ENCODE measurements around the gene DSCAML1. TPM values are rescaled to one million over a fixed set of nuclear protein-coding genes. Genes with fewer than 3 reads are reported as not detected.

DSCAML1 gene
- total and polyA plus RNA-seq, 10 of the 15 experiments (the other 5 are each of a cell fraction or from before 2014, with no cell fraction given), result 0.03 to 0.18 (median 0.06) TPM; not detected in 1

GRCh38 chr11:117720061-117720511 is 76.9 kb downstream of the DSCAML1 start:
- in situ Hi-C loops (cut with MboI) (no loop called here), intact Hi-C loops (cut with micrococcal nuclease; ENCODE audit: unreplicated experiment) (no loop called here)
- H3K79me2 ChIP-seq (ENCODE audit: control insufficient read depth, insufficient read depth, low read length), result no peaks in the 10 kb centered on the region
- FAIRE-seq (no peak), ATAC-seq (no peak), DNase-seq (ENCODE audit: low read depth, low spot score) (no peak)
- ChIA-PET POLR2A (no interaction called here), RAD21 (ENCODE audit: unreplicated experiment) (no interaction called here), CTCF (no interaction called here), SMC1A (ENCODE audit: uncharacterized antibody, unreplicated experiment) (interaction anchor here (1.4 kb wide), 1 partner anchor 26 kb away, joined by 3 read pairs; no protein-coding TSS in a partner anchor)
- no peak overlapping the region for H3K4me3 ChIP-seq
- no peak overlapping the region for H2AFZ ChIP-seq (ENCODE audit: control insufficient read depth, low read depth, low read length)
- no peak overlapping the region for H3K9ac ChIP-seq (ENCODE audit: control insufficient read depth, insufficient read depth, low read length)
- H4K20me1 ChIP-seq (ENCODE audit: control insufficient read depth, insufficient read depth), result no peaks in the 10 kb centered on the region
- TF ChIP-seq SMAD5 (IDR thresholded peaks at IDR 0.05; ENCODE audit: low read depth) (no peak), WRNIP1 (IDR thresholded peaks at IDR 0.05; ENCODE audit: borderline replicate concordance, low read depth, low read length) (no peak), SMC3 (IDR thresholded peaks at IDR 0.05; ENCODE audit: borderline replicate concordance, low read length) (no peak), NKRF (conservative IDR thresholded peaks at IDR 0.05) (no peak), SMAD1 (IDR thresholded peaks at IDR 0.05; ENCODE audit: low read depth, partially characterized antibody) (no peak), SREBF1 (IDR thresholded peaks at IDR 0.05; ENCODE audit: low read length) (no peak)
- no TSS peak for BruUV-seq (replicated peaks)
- WGBS (ENCODE audit: insufficient coverage, insufficient replicate concordance, low lambda C conversion rate, missing lambda C conversion rate), result 18% methylated on average over 11 of the region's 11 CpGs
- H3K4me2 ChIP-seq (ENCODE audit: control insufficient read depth, insufficient read depth), result no peak overlapping the region
- no peaks in the 10 kb centered on the region for H3K4me1 ChIP-seq (ENCODE audit: control insufficient read depth, insufficient read depth, low read length)
- peaks cover 1 to 3% of the 10 kb centered on the region in 2 experiments; a peak in 2 of 4 replicates for H3K27me3 ChIP-seq (replicated peaks in 1 of 2; ENCODE audit: control insufficient read depth in 2 of 2, insufficient read depth in 2 of 2, low read length in 1 of 2)
- no peaks in the 10 kb centered on the region for H3K9me3 ChIP-seq (replicated peaks; ENCODE audit: control insufficient read depth, insufficient read depth, low read length)
- H3K36me3 ChIP-seq (ENCODE audit: control insufficient read depth in 2 of 2, insufficient read depth in 2 of 2, low read length in 1 of 2), result no peaks in the 10 kb centered on the region
- H3K27ac ChIP-seq (ENCODE audit: control insufficient read depth, insufficient read depth), result no peak overlapping the region

- FAIRE-seq (no peak), ATAC-seq (no peak), DNase-seq (ENCODE audit: low read depth, low spot score) (no peak)
- RAD21 ChIA-PET (ENCODE audit: unreplicated experiment), result no interaction called here
- no peaks in the 10 kb centered on the region for H3K4me1 ChIP-seq (ENCODE audit: control insufficient read depth, insufficient read depth, low read length)
- no peak overlapping the region for H3K27ac ChIP-seq (ENCODE audit: control insufficient read depth, insufficient read depth)
- H3K9ac ChIP-seq (ENCODE audit: control insufficient read depth, insufficient read depth, low read length), result no peak overlapping the region
- POLR2A ChIA-PET, result no interaction called here
- CTCF ChIA-PET, result no interaction called here
- H2AFZ ChIP-seq (ENCODE audit: control insufficient read depth, low read depth, low read length), result no peak overlapping the region
- no peaks in the 10 kb centered on the region for H4K20me1 ChIP-seq (ENCODE audit: control insufficient read depth, insufficient read depth)
- peaks cover 1 to 3% of the 10 kb centered on the region in 2 experiments; a peak in 2 of 4 replicates for H3K27me3 ChIP-seq (replicated peaks in 1 of 2; ENCODE audit: control insufficient read depth in 2 of 2, insufficient read depth in 2 of 2, low read length in 1 of 2)
- H3K4me3 ChIP-seq, result no peak overlapping the region
- no peak overlapping the region for H3K4me2 ChIP-seq (ENCODE audit: control insufficient read depth, insufficient read depth)
- no peaks in the 10 kb centered on the region for H3K79me2 ChIP-seq (ENCODE audit: control insufficient read depth, insufficient read depth, low read length)
- BruUV-seq (replicated peaks), result no TSS peak
- SMC1A ChIA-PET (ENCODE audit: uncharacterized antibody, unreplicated experiment), result interaction anchor here (1.4 kb wide), 1 partner anchor 25 kb away, joined by 3 read pairs; no protein-coding TSS in a partner anchor
- intact Hi-C loops (cut with micrococcal nuclease; ENCODE audit: unreplicated experiment), result no loop called here
- in situ Hi-C loops (cut with MboI), result no loop called here
- no peaks in the 10 kb centered on the region for H3K36me3 ChIP-seq (ENCODE audit: control insufficient read depth in 2 of 2, insufficient read depth in 2 of 2, low read length in 1 of 2)
- no peaks in the 10 kb centered on the region for H3K9me3 ChIP-seq (replicated peaks; ENCODE audit: control insufficient read depth, insufficient read depth, low read length)
- WGBS (ENCODE audit: insufficient coverage, insufficient replicate concordance, low lambda C conversion rate, missing lambda C conversion rate), result 34% methylated on average over 4 of the region's 4 CpGs
- TF ChIP-seq ATF3 (IDR thresholded peaks at IDR 0.05; ENCODE audit: borderline replicate concordance, extremely low read depth, low read depth, low read length), result no peak
- no peak for TF ChIP-seq E2F4 (IDR thresholded peaks at IDR 0.05; ENCODE audit: low read depth, low read length)
- TF ChIP-seq NFYA (IDR thresholded peaks at IDR 0.05; ENCODE audit: borderline replicate concordance, low read depth, low read length), result no peak
- no peak for TF ChIP-seq RB1 (IDR thresholded peaks at IDR 0.05; ENCODE audit: borderline replicate concordance)
- no peak for TF ChIP-seq NR2F1 (conservative IDR thresholded peaks at IDR 0.05)
Observed at GRCh38 chr11:117719480-117719879, 77.5 kb downstream of the DSCAML1 start.

Data from GM12878 (cell line).